Measurements from ENCODE around the gene RIOX2. TPM values are rescaled to one million over a fixed set of nuclear protein-coding genes. Genes with fewer than 3 reads are reported as not detected.

RIOX2 gene
- total and polyA plus RNA-seq, 2 of the 13 experiments (the other 11 are each of a cell fraction or from before 2014, with no cell fraction given), result 19.9 to 43.3 TPM

DNA sequence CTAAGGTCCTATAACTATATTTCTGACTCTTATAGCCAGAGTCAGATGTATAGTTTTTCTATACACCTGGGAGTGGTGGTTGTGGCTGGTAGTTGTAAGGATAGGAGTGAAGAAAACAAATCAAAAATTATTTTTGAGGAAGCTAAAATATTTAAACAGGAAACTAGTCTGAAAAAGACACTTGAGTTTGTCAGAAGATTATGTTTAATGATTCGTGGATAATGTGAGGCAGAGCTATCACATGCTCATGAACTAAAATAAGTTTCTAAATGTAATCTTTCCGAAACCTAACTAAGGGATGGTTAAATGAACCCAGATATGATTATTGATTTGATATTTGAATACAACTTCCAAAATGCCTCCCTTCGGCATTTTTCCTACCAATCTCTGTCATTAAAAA, 32.5 kb upstream of the RIOX2 start (continued):
- TF ChIP-seq, protein P1, sequence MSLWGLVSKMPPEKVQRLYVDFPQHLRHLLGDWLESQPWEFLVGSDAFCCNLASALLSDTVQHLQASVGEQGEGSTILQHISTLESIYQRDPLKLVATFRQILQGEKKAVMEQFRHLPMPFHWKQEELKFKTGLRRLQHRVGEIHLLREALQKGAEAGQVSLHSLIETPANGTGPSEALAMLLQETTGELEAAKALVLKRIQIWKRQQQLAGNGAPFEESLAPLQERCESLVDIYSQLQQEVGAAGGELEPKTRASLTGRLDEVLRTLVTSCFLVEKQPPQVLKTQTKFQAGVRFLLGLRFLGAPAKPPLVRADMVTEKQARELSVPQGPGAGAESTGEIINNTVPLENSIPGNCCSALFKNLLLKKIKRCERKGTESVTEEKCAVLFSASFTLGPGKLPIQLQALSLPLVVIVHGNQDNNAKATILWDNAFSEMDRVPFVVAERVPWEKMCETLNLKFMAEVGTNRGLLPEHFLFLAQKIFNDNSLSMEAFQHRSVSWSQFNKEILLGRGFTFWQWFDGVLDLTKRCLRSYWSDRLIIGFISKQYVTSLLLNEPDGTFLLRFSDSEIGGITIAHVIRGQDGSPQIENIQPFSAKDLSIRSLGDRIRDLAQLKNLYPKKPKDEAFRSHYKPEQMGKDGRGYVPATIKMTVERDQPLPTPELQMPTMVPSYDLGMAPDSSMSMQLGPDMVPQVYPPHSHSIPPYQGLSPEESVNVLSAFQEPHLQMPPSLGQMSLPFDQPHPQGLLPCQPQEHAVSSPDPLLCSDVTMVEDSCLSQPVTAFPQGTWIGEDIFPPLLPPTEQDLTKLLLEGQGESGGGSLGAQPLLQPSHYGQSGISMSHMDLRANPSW (CRISPR knock-in tag; IDR thresholded peaks at IDR 0.05; ENCODE audit: borderline replicate concordance), result no peak

DNA sequence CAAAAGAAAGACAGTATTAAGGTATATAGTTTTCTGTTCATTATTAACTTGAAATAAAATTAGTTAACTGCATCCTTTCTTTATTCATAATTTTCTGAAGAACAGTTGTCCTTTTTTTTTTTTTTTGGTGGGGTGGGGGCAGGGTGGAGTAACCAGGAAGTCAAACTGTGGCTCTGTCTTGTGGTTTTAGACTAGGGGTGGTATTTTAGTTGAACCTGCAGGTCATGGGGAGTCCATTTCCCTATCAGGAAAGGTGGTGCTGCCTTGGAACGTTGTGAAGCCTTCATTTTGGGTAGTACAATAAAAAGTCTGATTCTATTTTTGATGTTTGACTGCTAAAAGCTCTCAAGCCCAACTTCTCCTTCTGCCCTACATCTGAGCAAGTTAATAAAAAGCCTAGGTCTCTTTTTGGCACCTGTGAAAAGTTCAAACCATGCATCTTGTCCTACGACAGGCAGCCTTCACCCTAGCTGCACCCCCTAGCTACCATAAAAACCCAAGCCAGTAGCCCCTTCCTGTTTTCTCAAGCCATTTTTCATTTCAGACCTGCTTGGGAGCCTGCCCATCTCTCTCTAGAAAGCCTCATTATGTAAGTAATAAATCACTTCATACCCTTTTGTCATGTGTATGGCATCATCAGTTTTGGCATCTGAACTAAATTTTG, 31.2 kb upstream of the RIOX2 start:
- no peaks in the 10 kb centered on the region for H3K27me3 ChIP-seq (ENCODE audit: control insufficient read depth in 1 of 2, insufficient read depth in 2 of 2, low read length in 2 of 2)
- no peaks in the 10 kb centered on the region for H3K36me3 ChIP-seq (replicated peaks in 1 of 2; ENCODE audit: control insufficient read depth in 1 of 2, insufficient read depth in 2 of 2, low read length in 2 of 2)
- WGBS (ENCODE audit: low lambda C conversion rate), result 81% methylated on average over 2 of the region's 2 CpGs
- no peak overlapping the region for H2AFZ ChIP-seq (ENCODE audit: low read length)
- no peak for DNase-seq (ENCODE audit: low spot score)
- no peak overlapping the region for H3K9ac ChIP-seq (ENCODE audit: insufficient read depth, low read depth, low read length)
- no peak overlapping the region for H3K4me3 ChIP-seq (replicated peaks in 1 of 3; ENCODE audit: insufficient read depth in 1 of 3, low read depth in 2 of 3, low read length in 3 of 3)
- CTCF ChIA-PET (ENCODE audit: low intra/inter-chr PET ratio, low total read pairs), result no interaction called here
- BruUV-seq (replicated peaks), result no TSS peak
- intact Hi-C loops (cut with micrococcal nuclease; ENCODE audit: unreplicated experiment), result no loop called here
- no peaks in the 10 kb centered on the region for H4K20me1 ChIP-seq (ENCODE audit: insufficient read depth, low read length)
- H3K4me2 ChIP-seq (ENCODE audit: low read depth, low read length), result no peak overlapping the region
- H3K9me3 ChIP-seq (ENCODE audit: low read length), result no peaks in the 10 kb centered on the region
- in situ Hi-C loops (cut with HindIII; ENCODE audit: extremely low pct_ligation_motif_present, low pct_unique_long_range_greater_than_20kb), result no loop called here
- no peak for ATAC-seq
- H3K79me2 ChIP-seq (ENCODE audit: insufficient read depth, low read length), result no peaks in the 10 kb centered on the region
- H3K27ac ChIP-seq (ENCODE audit: extremely low read length, insufficient read depth, low read length), result no peak overlapping the region
- FAIRE-seq, result no peak
- POLR2A ChIA-PET, result interaction anchor here (0.7 kb wide), 1 partner anchor 181 kb away, joined by 3 read pairs; the partner anchor contains the start of gene CRYBG3
- no peak for TF ChIP-seq ZNF883 (CRISPR knock-in tag; IDR thresholded peaks at IDR 0.05; ENCODE audit: not compliant biosample characterization)
- TF ChIP-seq SAP130 (CRISPR knock-in tag; IDR thresholded peaks at IDR 0.05; ENCODE audit: low read depth), result no peak
- peaks cover 17% of the 10 kb centered on the region; the same call in 1 of the 2 replicates for H3K4me1 ChIP-seq (ENCODE audit: insufficient read depth, low read length)

All from HepG2 (cell line).